ENCODE data around the gene SPRR2F. TPM values are rescaled to one million over a fixed set of nuclear protein-coding genes. Genes with fewer than 3 reads are reported as not detected.

SPRR2F gene
- total and polyA plus RNA-seq, 9 of the 15 experiments (the other 6 are each of a cell fraction or from before 2014, with no cell fraction given): 0.22 to 2.0 (median 0.41) TPM; not detected in 4

- TF ChIP-seq ZBTB43 (CRISPR knock-in tag; IDR thresholded peaks at IDR 0.05): no peak
- no peak for TF ChIP-seq CAMTA2 (CRISPR knock-in tag; conservative IDR thresholded peaks at IDR 0.05)
- no peak for TF ChIP-seq CHD4 (IDR thresholded peaks at IDR 0.05; ENCODE audit: insufficient read depth, insufficient replicate concordance, low read depth, low read length, poor library complexity, severe bottlenecking)
- no peak for TF ChIP-seq ZNF395 (CRISPR knock-in tag; IDR thresholded peaks at IDR 0.05)
- TF ChIP-seq E2F6 (IDR thresholded peaks at IDR 0.05; ENCODE audit: borderline replicate concordance in 1 of 2, extremely low read depth in 1 of 2, insufficient read depth in 1 of 2, insufficient read length in 1 of 2, low read depth in 1 of 2, low read length in 1 of 2, poor library complexity in 1 of 2, severe bottlenecking in 1 of 2): no peak
- TF ChIP-seq BRF2 (IDR thresholded peaks at IDR 0.05; ENCODE audit: borderline replicate concordance, insufficient read depth, insufficient read length): no peak
- TF ChIP-seq FOXO4 (CRISPR knock-in tag; IDR thresholded peaks at IDR 0.05): no peak
- no peak for TF ChIP-seq SFPQ (IDR thresholded peaks at IDR 0.05; ENCODE audit: low read depth, low read length)
- TF ChIP-seq SMC3 (conservative IDR thresholded peaks at IDR 0.05; ENCODE audit: insufficient read depth, low read depth, low read length): no peak
- peak; percentile 36; the same call in 1 of the 2 replicates for TF ChIP-seq EHMT2 (IDR thresholded peaks at IDR 0.05)
- TF ChIP-seq BRD4 (IDR thresholded peaks at IDR 0.05): no peak
- no peak for TF ChIP-seq PHTF2 (CRISPR knock-in tag; IDR thresholded peaks at IDR 0.05)
- no peak for TF ChIP-seq ZBTB1 (CRISPR knock-in tag; IDR thresholded peaks at IDR 0.05; ENCODE audit: borderline replicate concordance, low read depth)
- no peak for TF ChIP-seq ZC3H8 (IDR thresholded peaks at IDR 0.05)
- TF ChIP-seq NFXL1 (CRISPR knock-in tag; IDR thresholded peaks at IDR 0.05): no peak
- TF ChIP-seq GTF2A2 (tag; IDR thresholded peaks at IDR 0.05): no peak
- no peak for TF ChIP-seq PCBP2 (IDR thresholded peaks at IDR 0.05; ENCODE audit: low read depth, low read length, poor library complexity, severe bottlenecking)
- no peak for TF ChIP-seq KLF1 (tag; IDR thresholded peaks at IDR 0.05)
- TF ChIP-seq HDAC2 (IDR thresholded peaks at IDR 0.05): no peak
Observed at GRCh38 chr1:153087652-153088051, 25.7 kb downstream of the SPRR2F start (continued).

Data from K562 (cell line).